Pancreas (tissue), 10 donors: ENCODE data around the gene JAKMIP3. TPM values are rescaled to one million over a fixed set of nuclear protein-coding genes. Genes with fewer than 3 reads are reported as not detected.

Experiments used
- ATAC-seq, 4 donors: fragments of 200-7000 bp; cut with Tn5 transposase; one replicate each; pipeline versions ENCODE4 v1.8.0 to v1.9.1; 2020; ENCODE audit warnings: mild to moderate bottlenecking in 4 of 4, moderate library complexity in 4 of 4
- DNase-seq, 6 donors: peaks; one replicate each; pipeline ENCODE4 v3.0.0-alpha.2; 2020
- FAIRE-seq: peaks from 2 replicates; lab custom pipeline; 2012; peaks lifted over from hg19 to GRCh38; lab: Jason Lieb, UNC
- H3K27ac ChIP-seq, 4 donors: fragments of 200-600 bp; sonication (generic); 1 replicate in 3 of 4; 2 replicates in 1 of 4; pipeline versions ENCODE4 v1.5.0 to v1.8.0; 2020
- H3K27me3 ChIP-seq, 4 donors: fragments of 200-600 bp; one replicate each; pipeline ENCODE4 v1.8.0; 2021
- H3K36me3 ChIP-seq, 3 donors: fragments of 200-600 bp; sonication (generic) in 1 of 3; one replicate each; pipeline versions ENCODE4 v1.5.0 to v1.8.0; 2020 to 2021
- H3K4me1 ChIP-seq, 3 donors: fragments of 200-600 bp; one replicate each; pipeline ENCODE4 v1.8.0; 2021
- H3K4me3 ChIP-seq, 4 donors: fragments of 200-600 bp; sonication (generic) in 2 of 4; one replicate each; pipeline versions ENCODE4 v1.5.0 to v1.8.0; 2020 to 2021
- H3K9me3 ChIP-seq, 4 donors: fragments of 200-600 bp; one replicate each; pipeline ENCODE4 v1.8.0; 2021
- WGBS, 2 donors: extraction: QIAGEN DNeasy Blood & Tissue Kit; methylation state at CpG; one replicate each; pipeline ENCODE4 v1.1.7; 2013; 5-methylcytosine and 5-hydroxymethylcytosine counted together
- intact Hi-C, 3 donors: fragments of 100-400 bp; cut with DNase I; formaldehyde crosslinking; loops; one replicate each; pipeline versions ENCODE4 v1.11.1 to v1.14.2; 2022
- polyA plus RNA-seq, 2 donors: library from polyadenylated mRNA; stranded (reverse); fragments of 200-250 nt; gene quantifications; one replicate each; pipeline ENCODE4 v1.2.3, GENCODE V29; 2013
- total RNA-seq, 6 donors: library from RNA; stranded (reverse); fragmentation: NEBNext Ultra II Directional in 4 of 6; extraction: Animal tissue kit (Norgen Biotek cat#: 25700) in 4 of 6; gene quantifications; one replicate each; pipeline versions ENCODE4 v1.2.1 to v1.2.4, GENCODE V29; 2021 to 2023
- TF ChIP-seq, protein P1 (sequence below), 4 donors: fragments of 200-600 bp; sonication (generic) in 3 of 4; IDR thresholded peaks; one replicate each; pipeline versions ENCODE4 v1.5.0 to v1.8.0; 2021; ENCODE audit warnings: antibody characterized with exemption in 4 of 4
- donor health status: healthy with polysubstance abuse.
- donor health status: DM: no; HTN: no; CAD: no; lungs with moderate emphysema.
- donor health status: DM: no; HTN: no; CAD: no.
- donor health status: control.
- donor health status: control.
- donor health status: Bipolar disorder and iron deficiency.
- donor health status: DM: yes; HTN: yes; CAD: no.
- donor health status: DM: no; HTN: no; CAD: no.
- donor health status: DM: no; HTN: no; CAD: no.
- donor health status: DM: yes; HTN: yes; CAD: no.

The JAKMIP3 gene
- total and polyA plus RNA-seq, 8 donors, result 0.19 to 1.4 (median 0.33) TPM

DNA sequence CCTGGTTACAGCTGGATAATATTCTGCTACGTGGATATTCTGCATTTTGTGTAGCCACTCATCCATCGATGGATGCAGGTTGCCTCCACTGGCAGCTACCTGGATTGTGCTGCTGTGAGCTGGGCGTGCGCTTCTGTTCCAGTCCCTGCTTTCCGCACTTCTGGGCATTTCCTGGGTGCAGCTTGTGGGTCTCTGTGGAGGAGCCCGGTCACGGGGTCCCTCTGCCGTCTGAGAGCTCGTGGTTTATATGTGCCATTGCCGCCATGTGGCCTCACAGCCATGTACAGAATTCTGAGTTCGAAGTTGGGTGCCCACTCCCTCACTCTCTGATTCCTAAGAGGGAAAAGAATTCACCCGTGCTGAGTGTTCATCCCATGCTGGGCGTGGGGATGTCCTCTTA lies 38.3 kb downstream of the JAKMIP3 start:
- no peak overlapping the region for H3K27ac ChIP-seq
- intact Hi-C loops, result loop anchor here in 1 of 3 donors (10.0 kb wide), 1 partner anchor 49 kb away; no protein-coding TSS in a partner anchor
- no peaks in the 10 kb centered on the region for H3K4me1 ChIP-seq
- DNase-seq (no peak), ATAC-seq (no peak), FAIRE-seq (no peak)
- WGBS, 2 donors, result 76 to 77% methylated on average over 13 of the region's 13 CpGs
- no peak overlapping the region for H3K4me3 ChIP-seq
- no peaks in the 10 kb centered on the region for H3K27me3 ChIP-seq
- no peaks in the 10 kb centered on the region for H3K36me3 ChIP-seq
- H3K9me3 ChIP-seq, result no peaks in the 10 kb centered on the region
- TF ChIP-seq, protein P1, sequence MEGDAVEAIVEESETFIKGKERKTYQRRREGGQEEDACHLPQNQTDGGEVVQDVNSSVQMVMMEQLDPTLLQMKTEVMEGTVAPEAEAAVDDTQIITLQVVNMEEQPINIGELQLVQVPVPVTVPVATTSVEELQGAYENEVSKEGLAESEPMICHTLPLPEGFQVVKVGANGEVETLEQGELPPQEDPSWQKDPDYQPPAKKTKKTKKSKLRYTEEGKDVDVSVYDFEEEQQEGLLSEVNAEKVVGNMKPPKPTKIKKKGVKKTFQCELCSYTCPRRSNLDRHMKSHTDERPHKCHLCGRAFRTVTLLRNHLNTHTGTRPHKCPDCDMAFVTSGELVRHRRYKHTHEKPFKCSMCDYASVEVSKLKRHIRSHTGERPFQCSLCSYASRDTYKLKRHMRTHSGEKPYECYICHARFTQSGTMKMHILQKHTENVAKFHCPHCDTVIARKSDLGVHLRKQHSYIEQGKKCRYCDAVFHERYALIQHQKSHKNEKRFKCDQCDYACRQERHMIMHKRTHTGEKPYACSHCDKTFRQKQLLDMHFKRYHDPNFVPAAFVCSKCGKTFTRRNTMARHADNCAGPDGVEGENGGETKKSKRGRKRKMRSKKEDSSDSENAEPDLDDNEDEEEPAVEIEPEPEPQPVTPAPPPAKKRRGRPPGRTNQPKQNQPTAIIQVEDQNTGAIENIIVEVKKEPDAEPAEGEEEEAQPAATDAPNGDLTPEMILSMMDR (IDR thresholded peaks at IDR 0.05), result no peak

- H3K27me3 ChIP-seq, result no peaks in the 10 kb centered on the region
- no peak overlapping the region for H3K27ac ChIP-seq
- H3K4me3 ChIP-seq, result no peak overlapping the region
- DNase-seq (no peak), FAIRE-seq (no peak), ATAC-seq (no peak)
- H3K4me1 ChIP-seq, result no peaks in the 10 kb centered on the region
- intact Hi-C loops, result loop anchor here in 1 of 3 donors (10.0 kb wide), 1 partner anchor 50 kb away; no protein-coding TSS in a partner anchor
- TF ChIP-seq, protein P1 (IDR thresholded peaks at IDR 0.05), result no peak
- no peaks in the 10 kb centered on the region for H3K36me3 ChIP-seq
- 85 to 88% methylated on average over 25 to 27 of the region's 27 CpGs for WGBS, 2 donors
- no peaks in the 10 kb centered on the region for H3K9me3 ChIP-seq
These were observed 38.9 kb downstream of the JAKMIP3 start for GRCh38 chr10:132104471-132105301.

DNA sequence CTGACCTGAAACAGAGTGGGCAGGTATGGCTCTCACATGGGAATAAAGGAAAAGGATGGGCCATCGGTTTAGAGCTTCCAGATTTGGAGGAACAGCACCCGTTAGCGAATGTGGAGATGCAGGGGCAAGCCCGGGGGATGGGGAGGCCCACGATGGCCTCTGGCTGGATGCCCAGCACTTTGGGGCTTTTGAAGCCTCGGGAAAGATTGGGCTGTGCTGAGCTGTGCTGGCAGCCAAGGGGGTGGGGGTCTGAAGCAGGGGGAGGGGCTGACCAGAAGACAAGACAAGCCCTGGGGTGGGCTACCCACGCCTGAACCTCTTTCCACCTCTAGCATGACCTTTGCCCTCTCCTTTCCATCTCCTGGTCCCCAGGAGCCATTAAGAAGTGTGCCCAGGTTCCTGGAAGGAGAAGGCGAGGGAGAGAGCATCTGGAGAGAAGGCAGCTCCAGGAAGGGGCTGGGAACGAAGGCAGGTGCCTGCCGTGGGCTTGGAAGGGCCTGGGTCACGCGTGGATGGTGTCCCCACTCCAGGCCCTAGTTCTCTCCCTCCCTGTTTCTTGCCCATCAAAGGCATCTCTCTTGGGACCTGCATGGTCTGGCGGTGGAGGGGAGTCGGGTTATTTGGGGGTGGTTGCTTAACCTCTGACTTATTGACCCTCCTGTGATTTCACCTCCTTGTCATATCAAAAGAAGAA lies 39.7 kb downstream of the JAKMIP3 start:
- intact Hi-C loops, result loop anchor here in 1 of 3 donors (10.0 kb wide), 1 partner anchor 51 kb away; no protein-coding TSS in a partner anchor
- DNase-seq, result no peak
- H3K9me3 ChIP-seq, result no peaks in the 10 kb centered on the region

GRCh38 chr10:132106431-132106830 lies 40.7 kb downstream of the JAKMIP3 start:
- no peak for ATAC-seq
- no peaks in the 10 kb centered on the region for H3K4me1 ChIP-seq
- no peak overlapping the region for H3K4me3 ChIP-seq
- H3K9me3 ChIP-seq, result no peaks in the 10 kb centered on the region
- no peaks in the 10 kb centered on the region for H3K27me3 ChIP-seq
- DNase-seq, result no peak
- WGBS, 2 donors, result 79 to 80% methylated on average over 15 of the region's 15 CpGs
- TF ChIP-seq, protein P1 (IDR thresholded peaks at IDR 0.05), result no peak
- no peak overlapping the region for H3K27ac ChIP-seq
- no peaks in the 10 kb centered on the region for H3K36me3 ChIP-seq
- intact Hi-C loops, result loop anchor here in 1 of 3 donors (10.0 kb wide), 1 partner anchor 52 kb away; no protein-coding TSS in a partner anchor
- no peak for FAIRE-seq

More for the DNA sequence above, 39.7 kb downstream of the JAKMIP3 start:
- Histone ChIP-seq H3K4me3 (no peak overlapping the region), H3K27ac (no peak overlapping the region), H3K36me3 (no peaks in the 10 kb centered on the region), H3K4me1 (no peaks in the 10 kb centered on the region), H3K27me3 (no peaks in the 10 kb centered on the region)
- FAIRE-seq, result no peak
- TF ChIP-seq, protein P1 (IDR thresholded peaks at IDR 0.05), result no peak
- no peak for ATAC-seq
- 68 to 70% methylated on average over 14 of the region's 14 CpGs for WGBS, 2 donors
